Thoracic aorta (tissue), 2 donors: ENCODE data around the gene ACVR2B. TPM values are rescaled to one million over a fixed set of nuclear protein-coding genes. Genes with fewer than 3 reads are reported as not detected.

Experiments used
- ATAC-seq: fragments of 150-250 bp; one replicate; pipeline ENCODE4 v1.8.0; 2017; ENCODE audit warnings: low read depth; ENCODE audit not compliant: insufficient number of reproducible peaks, low FRiP score
- DNase-seq: peaks from one replicate; pipeline ENCODE4 v3.0.0-alpha.2; 2020; ENCODE audit warnings: low spot score
- H3K27ac ChIP-seq, 2 donors: fragments of 200-600 bp; sonication (generic); 1 replicate in 1 of 2; 2 replicates in 1 of 2; pipeline ENCODE4 v1.5.1; 2016; ENCODE audit warnings: mild to moderate bottlenecking in 2 of 2, moderate library complexity in 2 of 2
- H3K27me3 ChIP-seq: fragments of 200-600 bp; sonication (generic); replicated peaks from 2 replicates; pipeline ENCODE4 v1.6.0; 2016; ENCODE audit warnings: mild to moderate bottlenecking; ENCODE audit not compliant: insufficient read depth
- H3K36me3 ChIP-seq: fragments of 200-600 bp; sonication (generic); one replicate; pipeline ENCODE4 v1.5.1; 2016
- H3K4me1 ChIP-seq, 2 donors: fragments of 200-600 bp; sonication (generic); 1 replicate in 1 of 2; 2 replicates in 1 of 2; pipeline versions ENCODE4 v1.5.1 to v1.6.0; 2016; ENCODE audit warnings: low read depth in 2 of 2, mild to moderate bottlenecking in 1 of 2; ENCODE audit not compliant: control insufficient read depth in 1 of 2
- H3K4me3 ChIP-seq: fragments of 200-600 bp; sonication (generic); 2 replicates; pipeline ENCODE4 v1.5.1; 2016; ENCODE audit warnings: mild to moderate bottlenecking
- H3K9me3 ChIP-seq: fragments of 200-600 bp; sonication (generic); 2 replicates; pipeline ENCODE4 v1.5.1; 2016
- total RNA-seq, 2 donors: library from RNA; depleted of rRNA; stranded (reverse); fragments of >200 nt; gene quantifications; one replicate each; pipeline versions ENCODE4 v1.1.0 to v1.2.3, GENCODE V29; 2016
- TF ChIP-seq, protein P1 (sequence below): fragments of 200-600 bp; sonication (generic); IDR thresholded peaks from one replicate; pipeline ENCODE4 v1.5.1; 2019; ENCODE audit warnings: antibody characterized with exemption

ACVR2B gene
- total RNA-seq, 2 donors from 2014 or later, result 3.7 to 4.0 TPM

GRCh38 chr3:38488949-38489348 lies 35.3 kb downstream of the ACVR2B start:
- H3K27ac ChIP-seq, result no peak overlapping the region
- no peak overlapping the region for H3K4me3 ChIP-seq
- H3K36me3 ChIP-seq, result no peaks in the 10 kb centered on the region
- no peak for ATAC-seq
- TF ChIP-seq, protein P1, sequence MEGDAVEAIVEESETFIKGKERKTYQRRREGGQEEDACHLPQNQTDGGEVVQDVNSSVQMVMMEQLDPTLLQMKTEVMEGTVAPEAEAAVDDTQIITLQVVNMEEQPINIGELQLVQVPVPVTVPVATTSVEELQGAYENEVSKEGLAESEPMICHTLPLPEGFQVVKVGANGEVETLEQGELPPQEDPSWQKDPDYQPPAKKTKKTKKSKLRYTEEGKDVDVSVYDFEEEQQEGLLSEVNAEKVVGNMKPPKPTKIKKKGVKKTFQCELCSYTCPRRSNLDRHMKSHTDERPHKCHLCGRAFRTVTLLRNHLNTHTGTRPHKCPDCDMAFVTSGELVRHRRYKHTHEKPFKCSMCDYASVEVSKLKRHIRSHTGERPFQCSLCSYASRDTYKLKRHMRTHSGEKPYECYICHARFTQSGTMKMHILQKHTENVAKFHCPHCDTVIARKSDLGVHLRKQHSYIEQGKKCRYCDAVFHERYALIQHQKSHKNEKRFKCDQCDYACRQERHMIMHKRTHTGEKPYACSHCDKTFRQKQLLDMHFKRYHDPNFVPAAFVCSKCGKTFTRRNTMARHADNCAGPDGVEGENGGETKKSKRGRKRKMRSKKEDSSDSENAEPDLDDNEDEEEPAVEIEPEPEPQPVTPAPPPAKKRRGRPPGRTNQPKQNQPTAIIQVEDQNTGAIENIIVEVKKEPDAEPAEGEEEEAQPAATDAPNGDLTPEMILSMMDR, result no peak
- H3K9me3 ChIP-seq, result no peaks in the 10 kb centered on the region
- no peak for DNase-seq
- no peaks in the 10 kb centered on the region for H3K27me3 ChIP-seq
- no peaks in the 10 kb centered on the region for H3K4me1 ChIP-seq

GRCh38 chr3:38489766-38490165 lies 36.1 kb downstream of the ACVR2B start:
- no peak overlapping the region for H3K4me3 ChIP-seq

GRCh38 chr3:38490281-38491030 lies 36.8 kb downstream of the ACVR2B start:
- no peak for ATAC-seq
- Histone ChIP-seq H3K4me1 (no peaks in the 10 kb centered on the region), H3K27ac (no peak overlapping the region), H3K27me3 (no peaks in the 10 kb centered on the region), H3K4me3 (no peak overlapping the region), H3K36me3 (no peaks in the 10 kb centered on the region), H3K9me3 (no peaks in the 10 kb centered on the region)
- DNase-seq, result no peak
- TF ChIP-seq, protein P1, result no peak

More at GRCh38 chr3:38489766-38490165, 36.1 kb downstream of the ACVR2B start:
- ATAC-seq, result no peak
- no peak overlapping the region for H3K27ac ChIP-seq
- H3K4me1 ChIP-seq, result no peaks in the 10 kb centered on the region
- DNase-seq, result no peak
- H3K36me3 ChIP-seq, result no peaks in the 10 kb centered on the region
- H3K27me3 ChIP-seq, result no peaks in the 10 kb centered on the region
- no peaks in the 10 kb centered on the region for H3K9me3 ChIP-seq
- TF ChIP-seq, protein P1, result no peak

DNA sequence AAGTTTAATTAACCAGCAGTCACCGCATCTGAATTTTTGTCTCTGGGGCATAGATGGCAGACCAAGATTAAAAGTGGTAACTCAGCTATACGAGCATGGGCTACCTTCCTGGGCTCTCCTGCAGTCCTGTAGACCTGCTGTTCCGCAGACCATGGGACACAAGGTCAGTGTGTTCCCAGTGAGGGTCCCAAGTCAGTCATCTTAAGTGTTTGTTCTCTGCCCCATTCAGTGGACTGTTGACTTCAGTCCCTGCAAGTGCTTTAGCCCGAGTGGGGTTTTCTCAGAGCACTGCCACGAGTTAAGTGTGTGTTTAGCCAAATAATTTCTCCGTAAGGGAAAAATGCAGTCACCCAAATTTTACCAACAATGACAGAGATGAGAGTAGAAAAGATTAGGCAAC lies 37.5 kb downstream of the ACVR2B start:
- TF ChIP-seq, protein P1, result no peak
- Histone ChIP-seq H3K36me3 (no peaks in the 10 kb centered on the region), H3K4me1 (no peaks in the 10 kb centered on the region), H3K27ac (no peak overlapping the region), H3K4me3 (no peak overlapping the region), H3K9me3 (no peaks in the 10 kb centered on the region), H3K27me3 (no peaks in the 10 kb centered on the region)
- DNase-seq (no peak), ATAC-seq (no peak)

DNA sequence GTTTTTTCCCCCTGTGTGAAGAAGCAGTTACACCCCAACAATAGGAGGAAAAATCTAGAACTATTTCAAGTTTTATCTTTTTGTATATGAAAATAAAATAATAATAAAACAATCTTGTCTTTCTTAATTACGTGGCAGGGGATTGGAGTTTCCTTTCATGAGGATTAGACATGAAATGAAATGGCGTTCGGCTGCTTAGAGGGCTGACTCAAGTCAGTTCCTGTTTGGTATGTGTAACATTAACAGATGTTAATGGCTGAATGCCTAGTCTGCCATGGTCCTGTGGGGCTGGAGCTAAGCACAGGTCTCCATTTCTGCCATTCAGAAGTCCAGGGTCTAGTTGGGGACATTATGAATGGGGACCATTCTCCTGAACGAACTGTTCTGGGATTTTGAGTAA lies 39.3 kb downstream of the ACVR2B start:
- Histone ChIP-seq H3K36me3 (no peaks in the 10 kb centered on the region), H3K9me3 (no peaks in the 10 kb centered on the region), H3K27me3 (no peaks in the 10 kb centered on the region), H3K4me3 (no peak overlapping the region), H3K4me1 (peaks cover 3 to 6% of the 10 kb centered on the region in 2 donors), H3K27ac (no peak overlapping the region)
- DNase-seq (no peak), ATAC-seq (no peak)
- TF ChIP-seq, protein P1, result no peak
